ENCODE results near the gene BAG1. TPM values are rescaled to one million over a fixed set of nuclear protein-coding genes. Genes with fewer than 3 reads are reported as not detected.

The BAG1 gene
- total and polyA plus RNA-seq, 2 of the 13 experiments (the other 11 are each of a cell fraction or from before 2014, with no cell fraction given), result 23.1 to 59.5 TPM

- TF ChIP-seq EHMT2 (IDR thresholded peaks at IDR 0.05; ENCODE audit: borderline replicate concordance, low read depth, low read length), result no peak
- TF ChIP-seq NR2F2 (IDR thresholded peaks at IDR 0.05; ENCODE audit: borderline replicate concordance, low read depth), result no peak
- no peak for TF ChIP-seq ZNF124 (CRISPR knock-in tag; IDR thresholded peaks at IDR 0.05)
- no peak for TF ChIP-seq RFX3 (CRISPR knock-in tag; IDR thresholded peaks at IDR 0.05)
- no peak for TF ChIP-seq ZNF768 (CRISPR knock-in tag; IDR thresholded peaks at IDR 0.05)
- no peak for TF ChIP-seq IRX3 (CRISPR knock-in tag; IDR thresholded peaks at IDR 0.05; ENCODE audit: borderline replicate concordance, low read depth)
- TF ChIP-seq AHR (CRISPR knock-in tag; IDR thresholded peaks at IDR 0.05), result 0 out of 2 replicates have a peak, but pooled peaks have one; percentile 26
- 0 out of 2 replicates have a peak, but pooled peaks have one; percentile 31 for TF ChIP-seq PAXIP1 (CRISPR knock-in tag; conservative IDR thresholded peaks at IDR 0.05)
- TF ChIP-seq IRF1 (CRISPR knock-in tag; IDR thresholded peaks at IDR 0.05; ENCODE audit: low read depth), result no peak
- TF ChIP-seq PLRG1 (conservative IDR thresholded peaks at IDR 0.05), result no peak
- no peak for TF ChIP-seq ZNF382 (CRISPR knock-in tag; IDR thresholded peaks at IDR 0.05; ENCODE audit: borderline replicate concordance)
- no peak for TF ChIP-seq ZNF512 (CRISPR knock-in tag; IDR thresholded peaks at IDR 0.05)
- no peak for TF ChIP-seq POLR2AphosphoS2 (IDR thresholded peaks at IDR 0.05; ENCODE audit: low read depth, low read length)
- peak; percentile 57; the same call in 1 of the 2 replicates for TF ChIP-seq MAX (IDR thresholded peaks at IDR 0.05)
- no peak for TF ChIP-seq ZNF207 (IDR thresholded peaks at IDR 0.05; ENCODE audit: borderline replicate concordance)
- TF ChIP-seq ZC3H13 (CRISPR knock-in tag; IDR thresholded peaks at IDR 0.05), result no peak
- TF ChIP-seq TFDP2 (CRISPR knock-in tag; IDR thresholded peaks at IDR 0.05), result no peak
- peak; percentile 62; the same call in 1 of the 2 replicates for TF ChIP-seq SP4 (CRISPR knock-in tag; IDR thresholded peaks at IDR 0.05)
- no peak for TF ChIP-seq HDAC6 (IDR thresholded peaks at IDR 0.05; ENCODE audit: low read depth, low read length)
- TF ChIP-seq ZNF709 (CRISPR knock-in tag; IDR thresholded peaks at IDR 0.05), result 0 out of 2 replicates have a peak, but pooled peaks have one; percentile 43
- no peak for TF ChIP-seq CCAR2 (optimal IDR thresholded peaks at IDR 0.05; ENCODE audit: low read depth, low read length)
- TF ChIP-seq BATF2 (CRISPR knock-in tag; IDR thresholded peaks at IDR 0.05), result no peak
- TF ChIP-seq TGIF2 (CRISPR knock-in tag; IDR thresholded peaks at IDR 0.05), result no peak
Measured at GRCh38 chr9:33264473-33265177, at the start of gene BAG1, which contains the start of gene CHMP5 (continued).

Measured in HepG2 (cell line).